ENCODE measurements around the gene VAPA.

Gene VAPA

GRCh38 chr18:9974279-9974915 is 60.6 kb downstream of the VAPA start:
- DNase-seq (ENCODE audit: low spot score) = no peak

GRCh38 chr18:9975658-9976057 is 61.8 kb downstream of the VAPA start:
- DNase-seq (ENCODE audit: low spot score) = peak; percentile 46

- no peak for DNase-seq (ENCODE audit: low spot score)
Observed at GRCh38 chr18:9982711-9983110, 68.9 kb downstream of the VAPA start.

- no peak for DNase-seq (ENCODE audit: low spot score)
Observed at GRCh38 chr18:9984080-9984479, 70.3 kb downstream of the VAPA start.

- no peak for DNase-seq (ENCODE audit: low spot score)
Observed at GRCh38 chr18:9985641-9986040, 71.8 kb downstream of the VAPA start.

- DNase-seq (ENCODE audit: low spot score) = no peak
Observed at GRCh38 chr18:9986156-9986930, 72.5 kb downstream of the VAPA start.

GRCh38 chr18:9987345-9987744 is 73.5 kb downstream of the VAPA start:
- no peak for DNase-seq (ENCODE audit: low spot score)

GRCh38 chr18:9987931-9988330 is 74.1 kb downstream of the VAPA start:
- no peak for DNase-seq (ENCODE audit: low spot score)

- no peak for DNase-seq (ENCODE audit: low spot score)
Observed at GRCh38 chr18:9988665-9989064, 74.8 kb downstream of the VAPA start.

GRCh38 chr18:9989481-9989880 is 75.7 kb downstream of the VAPA start:
- no peak for DNase-seq (ENCODE audit: low spot score)

GRCh38 chr18:9991011-9992000 is 77.5 kb downstream of the VAPA start:
- DNase-seq (ENCODE audit: low spot score) = no peak

- no peak for DNase-seq (ENCODE audit: low spot score)
Observed at GRCh38 chr18:9992300-9992972, 78.6 kb downstream of the VAPA start.

- DNase-seq (ENCODE audit: low spot score) = no peak
Observed at GRCh38 chr18:9992973-9993520, 79.2 kb downstream of the VAPA start.

GRCh38 chr18:9993521-9994025 is 79.8 kb downstream of the VAPA start:
- peak; percentile 31 for DNase-seq (ENCODE audit: low spot score)

GRCh38 chr18:9994026-9994570 is 80.3 kb downstream of the VAPA start:
- DNase-seq (ENCODE audit: low spot score) = no peak

GRCh38 chr18:9994701-9995235 is 81.0 kb downstream of the VAPA start:
- no peak for DNase-seq (ENCODE audit: low spot score)

GRCh38 chr18:9995631-9996030 is 81.8 kb downstream of the VAPA start:
- DNase-seq (ENCODE audit: low spot score) = no peak

- no peak for DNase-seq (ENCODE audit: low spot score)
Observed at GRCh38 chr18:9996094-9996493, 82.3 kb downstream of the VAPA start.

- DNase-seq (ENCODE audit: low spot score) = no peak
Observed at GRCh38 chr18:9997711-9998110, 83.9 kb downstream of the VAPA start.

GRCh38 chr18:9998330-9998729 is 84.5 kb downstream of the VAPA start:
- no peak for DNase-seq (ENCODE audit: low spot score)

- DNase-seq (ENCODE audit: low spot score) = no peak
Observed at GRCh38 chr18:10002280-10002679, 88.5 kb downstream of the VAPA start.

All from SW480 (cell line).